ENCODE results near the gene LRRC61.

LRRC61 gene

DNA sequence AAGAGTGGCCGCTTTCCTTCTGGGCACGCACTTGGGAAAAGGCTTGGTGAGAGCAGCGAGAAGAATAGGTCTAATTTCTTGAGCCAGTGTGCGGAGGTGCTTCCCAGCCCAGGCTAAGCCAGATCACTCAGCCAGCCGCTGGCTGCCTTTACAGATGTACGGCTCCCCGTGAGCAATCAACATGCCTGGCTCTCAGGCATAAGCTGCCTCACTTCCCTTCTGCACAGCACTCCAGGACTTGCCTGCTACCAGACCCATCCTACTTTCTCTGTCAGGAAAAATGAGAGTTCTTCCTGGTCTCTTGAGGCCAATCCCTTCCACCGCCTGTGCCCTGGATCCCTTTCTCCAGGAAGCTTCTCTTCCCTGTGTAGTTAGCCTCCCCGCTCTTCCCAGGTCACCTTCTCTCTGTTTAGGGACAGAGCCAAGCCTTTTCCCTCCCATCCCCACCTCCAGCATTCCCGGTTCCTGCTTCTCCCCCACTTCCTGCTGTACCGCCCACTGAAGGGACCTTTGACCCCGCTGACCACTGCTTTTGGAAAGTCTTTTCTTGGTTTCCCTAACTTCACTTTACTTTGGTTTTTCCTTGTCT lies 1.3 kb downstream of the LRRC61 start:
- TF ChIP-seq GATA1 (IDR thresholded peaks at IDR 0.05; ENCODE audit: low read depth, low read length): no peak
- TF ChIP-seq POLR2A (IDR thresholded peaks at IDR 0.05; ENCODE audit: low read length): no peak
- no peak for DNase-seq

DNA sequence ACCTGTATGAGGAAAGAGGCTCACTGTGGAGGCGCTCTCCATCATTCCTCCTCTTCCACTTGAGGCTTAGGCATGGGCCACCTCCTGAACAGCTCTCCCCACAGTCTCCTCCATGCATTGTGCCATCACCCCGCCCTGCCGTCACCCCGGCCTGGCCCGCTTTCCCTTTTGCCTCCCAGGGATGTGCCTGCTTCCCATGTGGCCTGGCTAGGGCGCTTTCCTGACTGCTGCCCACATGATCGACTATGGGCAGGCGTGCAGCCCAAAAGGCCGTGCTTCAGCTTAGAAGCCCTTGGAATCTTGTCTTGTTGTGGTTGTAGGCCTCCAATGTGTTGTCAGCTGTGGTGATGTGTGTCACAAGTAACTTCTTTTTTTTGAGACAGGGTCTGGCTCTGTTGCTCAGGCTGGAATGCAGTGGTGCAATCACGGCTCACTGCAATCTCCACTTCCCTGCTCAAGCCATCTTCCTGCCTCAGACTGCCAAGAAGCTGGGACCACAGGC lies 2.0 kb downstream of the LRRC61 start:
- TF ChIP-seq GATA1 (IDR thresholded peaks at IDR 0.05; ENCODE audit: low read depth, low read length) (no peak), POLR2A (IDR thresholded peaks at IDR 0.05; ENCODE audit: low read length) (no peak)
- DNase-seq: no peak

DNA sequence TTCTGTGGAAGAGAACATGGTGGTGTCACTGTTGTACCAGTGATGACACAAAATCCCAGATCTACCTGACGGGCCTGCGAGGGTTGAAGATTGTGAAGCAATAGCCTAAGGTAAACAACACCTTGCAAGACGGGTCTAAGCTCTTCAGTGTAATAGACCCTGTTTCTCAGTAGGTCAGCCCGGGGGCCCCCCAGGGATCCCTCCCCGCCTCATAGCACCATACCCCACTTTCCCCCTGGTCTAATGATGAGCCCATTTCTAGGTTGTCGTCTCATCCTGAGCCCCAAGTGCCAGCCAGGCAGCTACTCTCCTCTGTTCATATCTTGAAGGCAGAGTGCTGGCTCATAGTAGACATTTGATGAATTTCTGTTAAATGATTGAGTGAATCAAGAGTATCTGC lies 2.7 kb downstream of the LRRC61 start:
- TF ChIP-seq POLR2A (IDR thresholded peaks at IDR 0.05; ENCODE audit: low read length) (no peak), GATA1 (IDR thresholded peaks at IDR 0.05; ENCODE audit: low read depth, low read length) (no peak)
- DNase-seq: no peak

DNA sequence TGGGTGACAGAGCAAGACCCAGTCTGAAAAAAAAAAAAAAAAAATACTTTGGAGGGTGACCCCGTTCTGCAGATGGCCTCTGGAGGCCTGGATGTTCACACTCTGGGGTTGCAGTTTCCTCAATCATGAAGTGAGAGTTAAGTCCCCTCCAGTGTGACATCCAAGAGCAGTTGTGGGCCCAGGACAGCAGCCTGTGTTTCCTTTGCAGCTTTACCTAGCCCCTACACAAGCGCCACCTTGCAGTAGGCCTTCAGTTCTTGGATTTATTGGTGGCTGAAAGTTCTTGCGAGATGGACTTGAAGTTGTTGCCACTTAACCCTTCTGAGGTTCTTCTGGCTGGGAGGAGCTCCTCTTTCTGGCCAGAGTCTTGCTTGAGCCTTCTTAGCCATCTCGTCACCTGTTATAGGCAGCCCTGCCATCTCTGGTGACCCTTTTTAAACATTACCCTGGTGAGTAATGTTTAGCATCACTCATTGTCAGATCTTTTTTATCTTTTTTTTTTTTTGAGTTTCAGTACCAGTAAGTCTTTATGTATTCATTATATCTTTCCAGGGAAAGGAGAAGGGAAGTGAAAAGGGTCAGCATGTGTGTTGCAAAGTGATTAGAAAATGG lies 3.6 kb downstream of the LRRC61 start:
- no peak for DNase-seq
- TF ChIP-seq POLR2A (IDR thresholded peaks at IDR 0.05; ENCODE audit: low read length) (no peak), GATA1 (IDR thresholded peaks at IDR 0.05; ENCODE audit: low read depth, low read length) (no peak)

DNA sequence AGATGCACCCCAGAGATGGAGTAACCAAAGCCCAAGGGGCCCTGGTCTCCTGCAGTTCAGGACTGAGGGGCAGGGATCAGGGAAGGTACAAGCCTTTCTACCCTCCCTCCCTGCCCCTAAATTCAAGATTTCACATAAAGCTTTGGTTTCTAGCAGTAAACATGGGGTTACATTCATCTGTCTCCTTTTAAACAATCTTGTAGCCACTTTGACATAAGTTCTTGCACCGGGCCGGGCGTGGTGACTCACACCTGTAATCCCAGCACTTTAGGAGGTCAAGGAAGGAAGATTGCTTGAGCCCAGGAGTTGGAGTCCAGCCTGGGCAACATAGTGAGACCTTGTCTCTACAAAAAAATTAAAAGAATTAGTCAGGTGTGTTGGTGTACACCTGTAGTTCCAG lies 4.2 kb downstream of the LRRC61 start:
- DNase-seq: no peak
- TF ChIP-seq POLR2A (IDR thresholded peaks at IDR 0.05; ENCODE audit: low read length): no peak
- TF ChIP-seq GATA1 (IDR thresholded peaks at IDR 0.05; ENCODE audit: low read depth, low read length): no peak

DNA sequence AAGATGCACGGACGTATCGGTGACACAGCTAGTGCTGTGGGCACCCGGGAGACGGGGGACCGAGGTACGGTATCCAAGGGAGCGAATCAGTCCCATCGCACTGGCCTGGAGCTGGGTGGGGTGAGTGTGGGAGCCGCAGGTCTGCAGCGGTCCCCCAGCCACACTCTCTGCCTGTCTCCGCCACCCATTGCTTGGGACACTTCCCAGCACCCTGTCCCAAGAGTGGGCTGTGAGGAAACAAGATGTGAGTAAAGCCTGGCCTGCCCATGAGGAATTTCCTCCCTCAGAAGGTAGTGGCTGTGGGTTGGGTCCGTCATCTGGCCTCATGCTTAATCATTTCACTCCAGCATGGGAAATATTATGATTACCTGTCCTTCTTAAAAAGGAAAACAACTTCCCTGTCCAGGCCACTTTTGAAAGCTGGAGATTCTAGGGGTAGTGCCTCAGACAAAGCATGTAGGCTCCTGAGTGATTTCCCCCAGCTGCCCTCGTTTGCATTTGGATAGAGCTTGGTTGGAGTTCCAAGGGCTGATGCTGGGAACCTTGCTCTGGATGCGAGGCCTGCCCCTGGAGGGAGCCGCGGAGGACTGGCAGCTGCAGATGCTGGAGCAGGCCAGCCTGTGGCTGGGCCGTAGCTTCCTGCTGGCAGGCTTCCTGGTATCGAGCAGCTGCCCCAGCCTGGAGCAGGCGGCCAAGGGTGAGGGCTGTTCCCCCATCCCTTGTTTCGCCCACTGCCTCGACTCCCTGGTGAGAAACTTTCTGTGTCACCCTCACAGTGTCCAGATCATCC lies 6.4 kb downstream of the LRRC61 start:
- DNase-seq: no peak
- TF ChIP-seq GATA1 (IDR thresholded peaks at IDR 0.05; ENCODE audit: low read depth, low read length) (no peak), POLR2A (IDR thresholded peaks at IDR 0.05; ENCODE audit: low read length) (no peak)

DNA sequence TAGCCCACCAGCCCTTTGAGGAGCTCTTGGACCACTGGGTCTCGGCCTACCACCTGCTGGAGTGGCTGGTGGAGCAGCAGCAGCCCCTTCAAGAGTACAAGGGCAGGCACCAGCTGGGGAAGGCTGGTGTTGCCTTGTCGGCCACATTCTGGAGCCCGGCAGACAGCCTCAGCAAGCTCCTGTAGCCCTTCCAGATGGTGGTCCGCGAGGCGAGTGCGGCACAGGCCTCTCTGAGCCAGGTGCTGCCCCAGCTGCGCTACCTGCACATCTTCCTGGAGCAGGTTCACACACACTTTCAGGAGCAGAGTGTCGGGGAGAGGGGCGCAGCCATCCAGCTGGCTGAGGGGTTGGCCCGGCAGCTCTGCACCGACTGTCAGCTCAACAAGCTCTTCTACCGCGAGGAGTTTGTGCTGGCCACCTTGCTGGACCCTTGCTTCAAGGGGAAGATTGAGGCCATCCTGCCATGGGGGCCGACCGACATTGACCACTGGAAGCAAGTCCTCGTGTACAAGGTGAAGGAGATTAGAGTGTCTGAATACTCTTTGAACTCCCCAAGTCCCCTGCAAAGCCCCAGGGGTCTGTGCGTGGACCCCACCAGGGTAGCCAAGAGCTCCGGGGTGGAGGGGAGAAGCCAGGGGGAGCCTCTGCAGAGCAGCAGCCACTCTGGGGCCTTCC lies 7.2 kb downstream of the LRRC61 start:
- TF ChIP-seq GATA1 (IDR thresholded peaks at IDR 0.05; ENCODE audit: low read depth, low read length): no peak
- TF ChIP-seq POLR2A (IDR thresholded peaks at IDR 0.05; ENCODE audit: low read length): no peak
- no peak for DNase-seq

DNA sequence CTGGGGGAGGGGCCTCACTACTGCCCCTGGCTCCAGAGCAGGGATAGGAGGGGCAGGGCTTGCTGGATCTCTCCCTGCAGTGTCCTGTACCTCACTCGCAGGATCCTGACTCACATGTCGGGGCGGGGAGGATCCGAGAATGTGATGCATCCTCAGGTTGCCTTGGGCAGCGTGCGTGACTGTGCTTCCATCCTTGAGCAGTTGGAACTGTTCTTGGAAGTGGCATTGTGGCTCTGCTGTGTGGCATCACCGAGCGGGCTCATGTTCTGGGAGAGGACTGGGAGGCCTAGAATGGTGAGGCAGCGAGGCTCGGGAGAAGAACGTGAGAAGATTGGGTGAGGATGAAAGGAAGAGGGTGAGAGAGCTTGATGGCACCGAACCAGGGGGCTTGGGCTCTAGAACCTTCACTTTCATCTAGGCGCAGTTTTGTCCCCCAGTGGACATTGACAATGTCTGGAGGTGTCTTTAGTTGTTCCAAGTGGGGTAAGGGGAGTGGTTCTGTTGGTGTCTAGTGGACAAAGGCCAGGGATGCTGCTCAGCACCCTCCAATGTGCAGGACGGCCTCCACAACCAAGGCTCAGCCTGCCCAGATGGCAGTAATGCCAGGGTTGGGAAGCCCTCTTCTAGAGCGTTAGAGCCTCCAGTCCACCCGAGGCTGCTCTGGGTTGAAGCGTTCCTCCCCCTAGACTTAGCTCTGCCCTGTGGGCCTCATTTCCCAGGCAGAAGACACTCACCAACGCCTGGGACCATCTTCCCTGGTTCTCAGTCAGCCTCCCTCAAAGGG lies 9.9 kb downstream of the LRRC61 start:
- TF ChIP-seq GATA1 (IDR thresholded peaks at IDR 0.05; ENCODE audit: low read depth, low read length) (no peak), POLR2A (IDR thresholded peaks at IDR 0.05; ENCODE audit: low read length) (no peak)
- no peak for DNase-seq

DNA sequence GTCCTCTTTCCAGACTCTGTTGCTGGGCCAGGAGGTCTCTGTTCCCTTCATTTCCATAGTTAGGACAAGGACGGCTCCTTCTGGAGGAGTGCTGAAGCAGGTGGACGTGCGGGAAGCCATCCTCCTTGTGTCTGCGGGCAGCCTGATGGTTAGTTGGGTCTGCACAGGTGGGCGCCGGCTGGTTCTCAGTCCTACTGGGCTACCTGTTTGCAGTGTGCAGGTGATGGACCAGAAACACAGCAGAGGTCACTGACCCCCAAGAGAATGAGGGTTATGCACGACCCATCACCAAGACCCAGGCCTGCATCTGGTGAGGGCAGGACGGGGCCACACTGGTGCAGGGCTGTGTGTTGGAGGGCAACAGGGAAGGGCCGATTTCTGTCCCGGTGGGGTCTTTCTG lies 10.5 kb downstream of the LRRC61 start:
- no peak for DNase-seq
- TF ChIP-seq POLR2A (IDR thresholded peaks at IDR 0.05; ENCODE audit: low read length) (no peak), GATA1 (IDR thresholded peaks at IDR 0.05; ENCODE audit: low read depth, low read length) (no peak)

DNA sequence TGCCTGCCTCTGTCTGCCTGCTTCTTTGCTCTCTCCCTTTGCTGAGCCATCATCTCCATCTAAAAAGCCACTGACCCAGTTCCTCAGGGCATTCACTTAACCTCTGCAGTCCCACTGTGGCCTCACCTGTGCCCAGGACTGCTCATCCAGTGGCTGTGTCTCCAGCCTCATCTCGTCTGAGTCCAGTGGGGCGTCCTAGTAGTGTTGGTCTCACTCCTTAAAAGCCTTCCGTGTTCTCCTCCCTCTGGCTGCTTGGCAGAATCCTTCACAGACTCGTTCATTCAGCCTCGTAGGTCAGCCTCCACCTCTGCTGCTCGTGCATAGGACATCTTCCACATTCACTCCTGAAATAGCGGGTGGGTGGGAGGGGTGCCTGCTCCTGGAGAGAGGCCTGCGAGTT lies 11.0 kb downstream of the LRRC61 start:
- DNase-seq: no peak
- TF ChIP-seq GATA1 (IDR thresholded peaks at IDR 0.05; ENCODE audit: low read depth, low read length) (no peak), POLR2A (IDR thresholded peaks at IDR 0.05; ENCODE audit: low read length) (no peak)

DNA sequence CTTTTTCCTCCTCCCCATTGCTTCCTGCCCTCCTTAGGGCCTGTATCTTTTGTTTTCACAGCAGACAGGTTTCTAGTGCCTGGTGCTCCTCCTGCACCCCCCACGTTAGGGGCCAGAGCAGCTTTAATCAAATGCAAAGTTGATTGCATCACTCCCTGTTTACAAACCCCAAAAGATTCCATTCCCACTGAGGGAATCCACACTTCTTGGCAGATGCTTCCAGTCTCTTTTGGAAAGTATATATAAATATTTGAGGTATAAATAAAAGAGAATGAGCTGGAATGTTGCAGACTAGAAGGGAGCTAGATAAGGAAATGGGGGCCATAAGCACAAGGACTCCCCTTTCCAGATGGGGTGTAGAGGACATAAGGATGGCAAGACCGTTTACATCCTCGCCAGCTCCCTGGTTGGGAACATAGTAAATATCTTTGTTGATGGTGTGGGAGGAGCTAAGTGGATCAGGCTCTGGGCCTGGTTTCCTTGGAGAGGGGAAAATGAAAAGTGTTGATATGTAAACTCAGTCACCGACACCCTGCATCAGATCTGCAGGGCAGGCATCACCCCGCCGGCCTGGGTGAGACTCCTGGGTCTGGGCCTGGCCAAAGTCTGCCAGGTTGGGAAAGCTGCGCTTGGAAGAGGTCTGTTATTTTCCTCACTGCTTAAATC lies 12.1 kb downstream of the LRRC61 start:
- TF ChIP-seq POLR2A (IDR thresholded peaks at IDR 0.05; ENCODE audit: low read length): no peak
- TF ChIP-seq GATA1 (IDR thresholded peaks at IDR 0.05; ENCODE audit: low read depth, low read length): no peak
- no peak for DNase-seq

DNA sequence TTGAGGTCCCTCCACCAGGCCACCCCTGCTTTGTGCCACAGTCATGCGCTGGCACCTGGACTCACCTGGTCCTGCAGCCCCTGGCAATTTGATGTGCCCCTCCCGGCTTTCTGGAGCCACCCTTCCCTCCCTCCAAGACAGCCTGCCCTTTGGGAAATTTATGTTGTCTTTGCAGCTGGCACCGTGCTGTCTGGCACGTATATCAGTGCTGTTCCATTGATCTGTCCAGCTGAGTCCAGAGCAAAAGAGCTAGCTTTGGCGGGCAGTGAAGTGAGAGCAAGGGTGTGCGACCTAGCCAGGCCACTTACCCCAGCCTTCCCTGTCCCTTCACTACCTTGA lies 12.6 kb downstream of the LRRC61 start:
- DNase-seq: no peak
- TF ChIP-seq POLR2A (IDR thresholded peaks at IDR 0.05; ENCODE audit: low read length): no peak
- no peak for TF ChIP-seq GATA1 (IDR thresholded peaks at IDR 0.05; ENCODE audit: low read depth, low read length)

DNA sequence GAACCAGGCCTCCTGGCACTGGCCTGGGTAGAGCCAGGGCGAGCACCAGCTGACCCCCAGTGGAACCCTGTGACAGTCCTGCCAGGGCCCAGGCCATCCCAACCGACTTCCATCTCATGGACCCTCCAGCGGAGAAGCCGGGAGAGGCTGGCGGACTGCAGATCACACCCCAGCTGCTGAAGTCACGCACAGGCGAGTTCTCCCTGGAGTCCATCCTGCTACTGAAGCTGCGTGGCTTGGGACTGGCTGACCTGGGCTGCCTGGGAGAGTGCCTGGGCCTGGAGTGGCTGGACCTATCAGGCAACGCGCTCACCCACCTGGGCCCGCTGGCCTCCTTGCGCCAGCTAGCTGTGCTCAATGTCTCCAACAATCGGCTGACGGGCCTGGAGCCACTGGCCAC lies 13.6 kb downstream of the LRRC61 start:
- TF ChIP-seq POLR2A (IDR thresholded peaks at IDR 0.05; ENCODE audit: low read length) (no peak), GATA1 (IDR thresholded peaks at IDR 0.05; ENCODE audit: low read depth, low read length) (no peak)
- DNase-seq: no peak
